ENCODE data around the gene LEMD1.
"Not testable (repeated sequence)": the region's sequence is repeated elsewhere in the genome, so short reads cannot be mapped to it uniquely, and the experiment has no call there.

LEMD1 gene

GRCh38 chr1:205446828-205447227 lies 25.0 kb upstream of the LEMD1 start:
- no peak for DNase-seq (ENCODE audit: low read depth)

GRCh38 chr1:205445646-205445935 lies 23.7 kb upstream of the LEMD1 start:
- no peak for DNase-seq (ENCODE audit: low read depth)

- DNase-seq (ENCODE audit: low read depth): no peak
Measured at GRCh38 chr1:205444931-205445645, 23.2 kb upstream of the LEMD1 start.

- no peak for DNase-seq (ENCODE audit: low read depth)
Measured at GRCh38 chr1:205444300-205444930, 22.6 kb upstream of the LEMD1 start.

- no peak for DNase-seq (ENCODE audit: low read depth)
Measured at GRCh38 chr1:205443585-205444299, 21.9 kb upstream of the LEMD1 start.

- DNase-seq (ENCODE audit: low read depth): no peak
Measured at GRCh38 chr1:205442051-205442725, 20.3 kb upstream of the LEMD1 start.

- no peak for DNase-seq (ENCODE audit: low read depth)
Measured at GRCh38 chr1:205441716-205442050, 19.8 kb upstream of the LEMD1 start.

- DNase-seq (ENCODE audit: low read depth): no peak
Measured at GRCh38 chr1:205441318-205441633, 19.4 kb upstream of the LEMD1 start.

GRCh38 chr1:205440476-205441317 lies 18.8 kb upstream of the LEMD1 start:
- peak; percentile 23 for DNase-seq (ENCODE audit: low read depth)

GRCh38 chr1:205440121-205440475 lies 18.2 kb upstream of the LEMD1 start:
- no peak for DNase-seq (ENCODE audit: low read depth)

- DNase-seq (ENCODE audit: low read depth): no peak
Measured at GRCh38 chr1:205438213-205439158, 16.6 kb upstream of the LEMD1 start.

- no peak for DNase-seq (ENCODE audit: low read depth)
Measured at GRCh38 chr1:205437570-205437969, 15.7 kb upstream of the LEMD1 start.

- no peak for DNase-seq (ENCODE audit: low read depth)
Measured at GRCh38 chr1:205436776-205437410, 15.0 kb upstream of the LEMD1 start.

- DNase-seq (ENCODE audit: low read depth): no peak
Measured at GRCh38 chr1:205435578-205436573, 14.0 kb upstream of the LEMD1 start.

GRCh38 chr1:205434738-205435137 lies 12.9 kb upstream of the LEMD1 start:
- DNase-seq (ENCODE audit: low read depth): no peak

- DNase-seq (ENCODE audit: low read depth): not testable (repeated sequence)
Measured at GRCh38 chr1:205432692-205433091, 10.8 kb upstream of the LEMD1 start.

- no peak for DNase-seq (ENCODE audit: low read depth)
Measured at GRCh38 chr1:205432116-205432515, 10.3 kb upstream of the LEMD1 start.

GRCh38 chr1:205430696-205431305 lies 8.9 kb upstream of the LEMD1 start:
- DNase-seq (ENCODE audit: low read depth): peak; percentile 2

Data from T-helper 22 cell (primary cell).